A673 (cell line): ENCODE data around the gene SLC25A25. TPM values are rescaled to one million over a fixed set of nuclear protein-coding genes. Genes with fewer than 3 reads are reported as not detected.

Experiments used
- BruUV-seq: library from RNA; stranded (reverse); fragments of 400-500 nt; replicated peaks from 2 replicates; lab custom pipeline; 2021; lab: Mats Ljungman, UMichigan
- CTCF ChIA-PET: fragments of 300-600 bp; sonication (Branson Sonifier 250); formaldehyde crosslinking; loops from one replicate; lab custom pipeline; 2022; ENCODE audit warnings: antibody characterized with exemption; lab: Charles Lee
- POLR2A ChIA-PET: fragments of 300-600 bp; sonication (Branson Sonifier 250); formaldehyde crosslinking; loops from one replicate; lab custom pipeline; 2022; ENCODE audit warnings: antibody characterized with exemption; ENCODE audit not compliant: low non-redundant PET; lab: Charles Lee
- DNase-seq: peaks from one replicate; pipeline ENCODE4 v3.0.0-alpha.2; 2015; ENCODE audit warnings: low spot score
- H3K27ac ChIP-seq: fragments of 200-600 bp; sonication (generic); 2 replicates; pipeline ENCODE4 v1.5.1; 2016; ENCODE audit warnings: mixed run types, low read depth, mild to moderate bottlenecking, mixed read lengths, antibody characterized with exemption, low read length; ENCODE audit not compliant: poor library complexity, severe bottlenecking
- H3K27me3 ChIP-seq: fragments of 200-600 bp; sonication (generic); replicated peaks from 2 replicates; pipeline ENCODE4 v1.6.1; 2017; ENCODE audit warnings: mixed run types, low read depth, mild to moderate bottlenecking, mixed read lengths, antibody characterized with exemption, low read length; ENCODE audit not compliant: insufficient read depth, poor library complexity
- H3K36me3 ChIP-seq: fragments of 200-600 bp; sonication (generic); 2 replicates; pipeline ENCODE4 v1.6.1; 2016; ENCODE audit warnings: mixed run types, mild to moderate bottlenecking, mixed read lengths, antibody characterized with exemption, low read length; ENCODE audit not compliant: insufficient read depth, poor library complexity, severe bottlenecking
- H3K4me1 ChIP-seq: fragments of 200-600 bp; sonication (generic); 2 replicates; pipeline ENCODE4 v1.6.1; 2017; ENCODE audit warnings: mixed run types, mild to moderate bottlenecking, mixed read lengths, antibody characterized with exemption, low read length; ENCODE audit not compliant: insufficient read depth, poor library complexity, severe bottlenecking
- H3K4me3 ChIP-seq: fragments of 200-600 bp; sonication (generic); 2 replicates; pipeline ENCODE4 v1.5.1; 2016; ENCODE audit warnings: low read depth, mixed run types, mild to moderate bottlenecking, mixed read lengths, low read length; ENCODE audit not compliant: poor library complexity, severe bottlenecking
- H3K9me3 ChIP-seq: fragments of 200-600 bp; sonication (generic); 2 replicates; pipeline ENCODE4 v1.6.1; 2016; ENCODE audit warnings: mixed run types, low read depth, mild to moderate bottlenecking, mixed read lengths, antibody characterized with exemption, low read length; ENCODE audit not compliant: poor library complexity, severe bottlenecking
- CTCF ChIP-seq: fragments of 300-800, 200-600 bp; sonication (generic); conservative IDR thresholded peaks from 2 replicates; pipeline ENCODE4 v1.5.1; 2017; ENCODE audit warnings: low read depth, mild to moderate bottlenecking, antibody characterized with exemption, low read length, moderate library complexity, mixed read lengths
- EZH2 ChIP-seq: fragments of 200-600 bp; sonication (generic); IDR thresholded peaks from 2 replicates; pipeline ENCODE4 v1.6.1; 2017; ENCODE audit warnings: borderline replicate concordance, low read depth, mild to moderate bottlenecking, mixed read lengths, antibody characterized with exemption, low read length; ENCODE audit not compliant: poor library complexity, severe bottlenecking
- intact Hi-C: fragments of 100-400 bp; cut with micrococcal nuclease; formaldehyde crosslinking; loops from one replicate; pipeline ENCODE4 v1.10.0; 2022; ENCODE audit not compliant: unreplicated experiment
- total RNA-seq: library from RNA; stranded (reverse); gene quantifications from 2 replicates; pipeline ENCODE4 v1.2.3, GENCODE V29; 2021

The SLC25A25 gene
- total RNA-seq, 1 experiment from 2014 or later, result 24.7 TPM

DNA sequence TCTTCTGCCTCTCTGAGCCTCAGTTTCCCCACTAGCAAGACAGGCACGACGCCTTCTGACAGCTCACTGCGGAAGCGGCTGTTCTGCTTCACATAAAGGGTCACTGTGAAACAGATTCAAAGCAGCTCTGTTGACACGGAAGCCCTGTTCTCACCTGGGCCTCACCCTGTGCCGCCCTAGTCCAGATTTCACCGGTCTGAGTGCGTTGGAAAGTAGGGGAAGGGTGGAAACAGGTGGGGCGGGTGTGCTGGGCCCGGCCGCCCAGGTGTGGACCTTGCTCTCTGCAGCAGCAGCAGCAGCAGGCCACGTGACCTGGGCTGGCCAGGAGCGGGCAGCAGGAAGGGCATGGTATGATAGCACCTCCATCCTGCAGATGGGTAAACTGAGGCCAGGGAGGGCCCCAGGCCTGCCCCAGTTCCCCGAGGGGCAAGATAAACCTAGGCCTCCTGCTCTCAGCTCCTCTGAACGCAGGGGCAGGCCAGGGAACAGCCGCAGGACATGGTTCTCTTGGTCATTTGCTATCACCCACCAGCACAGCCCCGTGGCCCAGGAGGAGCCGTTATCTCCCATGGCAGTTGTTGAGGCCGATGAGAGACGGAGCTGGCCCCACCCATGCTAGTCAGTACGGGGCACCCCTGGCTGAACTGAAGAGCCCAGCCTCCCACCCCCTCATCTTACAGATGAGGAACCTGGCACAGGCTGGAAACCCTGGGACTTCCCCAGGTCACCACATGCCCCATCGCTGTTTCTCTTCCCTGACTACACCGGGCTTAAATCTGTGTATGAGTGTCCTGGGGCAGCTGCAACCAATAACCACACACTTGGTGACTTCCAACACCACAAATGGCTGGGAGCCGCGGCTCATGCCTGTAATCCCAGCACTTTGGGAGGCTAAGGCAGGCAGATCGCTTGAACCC lies 47.4 kb downstream of the SLC25A25 start:
- Histone ChIP-seq H3K27me3 (no peaks in the 10 kb centered on the region), H3K4me3 (no peak overlapping the region), H3K27ac (no peak overlapping the region), H3K36me3 (no peaks in the 10 kb centered on the region), H3K9me3 (no peaks in the 10 kb centered on the region), H3K4me1 (peaks cover 6% of the 10 kb centered on the region)
- BruUV-seq, result no TSS peak
- CTCF ChIA-PET, result interaction anchor here (1.0 kb wide), 1 partner anchor 8 kb away, joined by 4 read pairs; no protein-coding TSS in a partner anchor
- intact Hi-C loops, result loop anchor here (2.0 to 5.0 kb wide), 2 partner anchors 173 to 297 kb away; no protein-coding TSS in a partner anchor
- POLR2A ChIA-PET, result no interaction called here
- no peak for DNase-seq
- TF ChIP-seq EZH2 (no peak), CTCF (no peak)

DNA sequence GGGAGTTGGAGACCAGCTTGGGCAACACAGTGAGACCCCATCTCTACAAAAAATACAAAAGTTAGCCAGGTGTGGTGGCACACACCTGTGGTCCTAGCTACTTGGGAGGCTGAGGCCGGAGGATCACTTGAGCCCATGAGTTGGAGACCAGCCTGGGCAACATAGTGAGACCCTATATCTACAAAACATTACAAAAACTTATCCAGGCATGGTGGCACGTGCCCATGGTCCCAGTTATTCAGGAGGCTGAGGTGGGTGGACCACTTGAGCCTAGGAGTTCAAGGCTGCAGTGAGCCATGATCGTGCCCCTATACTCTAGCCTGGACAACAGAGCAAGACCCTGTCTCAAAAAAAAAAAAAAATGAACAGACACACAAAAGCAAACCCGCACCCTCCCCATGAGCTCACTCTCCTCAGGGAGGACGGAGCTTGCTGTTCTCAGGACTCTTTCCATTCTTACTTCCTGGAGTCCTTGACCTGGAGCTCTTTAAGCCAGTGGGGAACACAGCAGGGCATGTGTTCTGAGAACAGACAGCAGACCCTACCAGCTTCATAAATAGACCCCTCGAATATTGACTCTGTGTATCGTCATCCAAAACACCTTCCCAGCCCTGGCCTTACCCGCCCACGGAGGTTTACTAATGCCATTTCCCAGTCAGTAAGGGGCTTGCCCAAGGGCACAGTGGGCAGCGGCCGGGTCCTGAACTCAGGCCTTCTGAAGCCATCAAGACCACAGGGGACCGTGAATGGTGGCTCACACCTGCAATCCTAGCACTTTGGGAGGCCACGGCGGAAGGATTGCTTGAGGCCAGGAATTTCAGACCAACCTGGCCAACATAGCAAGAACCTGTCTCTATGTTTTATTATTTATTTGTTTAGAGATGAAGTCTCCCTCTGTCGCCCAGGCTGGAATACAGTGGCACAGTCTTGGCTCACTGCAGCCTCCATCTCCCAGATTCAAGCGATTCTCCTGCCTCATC lies 48.4 kb downstream of the SLC25A25 start:
- Histone ChIP-seq H3K4me1 (peaks cover 6% of the 10 kb centered on the region), H3K27me3 (no peaks in the 10 kb centered on the region), H3K4me3 (no peak overlapping the region), H3K36me3 (no peaks in the 10 kb centered on the region), H3K27ac (no peak overlapping the region), H3K9me3 (no peaks in the 10 kb centered on the region)
- no TSS peak for BruUV-seq
- intact Hi-C loops, result loop anchor here (2.0 to 5.0 kb wide), 2 partner anchors 174 to 296 kb away; no protein-coding TSS in a partner anchor
- TF ChIP-seq EZH2 (no peak), CTCF (no peak)
- DNase-seq, result no peak
- ChIA-PET CTCF (interaction anchor here (0.6 to 1.0 kb wide), 3 partner anchors 9 to 215 kb away, joined by 3 to 8 read pairs (median 4); no protein-coding TSS in a partner anchor), POLR2A (no interaction called here)
